Esophagus muscularis mucosa (tissue), 4 donors: Measurements from ENCODE around the gene XPO1.
"Not testable (repeated sequence)": the region's sequence is repeated elsewhere in the genome, so short reads cannot be mapped to it uniquely, and the experiment has no call there.

ENCODE experiments used
- EP300 ChIP-seq: sonication (generic); formaldehyde crosslinking; IDR thresholded peaks from one replicate; pipeline ENCODE4 v1.6.1; 2017; ENCODE audit warnings: antibody characterized with exemption
- POLR2A ChIP-seq: fragments of 450-650 bp; IDR thresholded peaks from one replicate; pipeline ENCODE4 v1.6.1; 2017; ENCODE audit warnings: antibody characterized with exemption, moderate library complexity, mild to moderate bottlenecking, low read depth
- POLR2AphosphoS5 ChIP-seq, 2 donors: sonication (generic); formaldehyde crosslinking; IDR thresholded peaks; one replicate each; pipeline ENCODE4 v1.6.1; 2017; ENCODE audit warnings: antibody characterized with exemption in 2 of 2
- TF ChIP-seq, protein P1 (sequence below), 3 experiments: fragments of 200-600 bp in 2 of 3; fragments of 450-650 bp in 1 of 3; sonication (generic) in 2 of 3; IDR thresholded peaks; one replicate each; pipeline ENCODE4 v1.5.1; 2017 to 2019; ENCODE audit warnings: antibody characterized with exemption in 3 of 3, mild to moderate bottlenecking in 2 of 3, moderate library complexity in 1 of 3

DNA sequence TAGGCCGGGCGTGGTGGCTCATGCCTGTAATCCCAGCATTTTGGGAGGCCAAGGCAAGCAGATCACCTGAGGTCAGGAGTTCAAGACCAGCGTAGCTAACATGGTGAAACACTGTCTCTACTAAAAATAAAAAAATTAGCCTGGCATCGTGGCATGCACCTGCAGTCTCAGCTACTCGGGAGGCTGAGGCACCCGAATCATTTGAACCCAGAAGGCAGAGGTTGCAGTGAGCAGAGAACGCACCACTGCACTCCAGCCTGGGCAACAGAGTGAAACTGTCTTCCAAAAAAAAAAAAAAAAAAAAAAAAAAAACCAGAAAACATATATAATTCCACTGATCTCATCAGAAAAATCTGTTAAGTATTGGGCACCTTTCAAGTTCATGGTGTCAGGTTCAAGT, 91.2 kb downstream of the XPO1 start:
- not testable (repeated sequence) for TF ChIP-seq POLR2A; POLR2AphosphoS5 (IDR thresholded peaks at IDR 0.05); EP300
- TF ChIP-seq, protein P1, sequence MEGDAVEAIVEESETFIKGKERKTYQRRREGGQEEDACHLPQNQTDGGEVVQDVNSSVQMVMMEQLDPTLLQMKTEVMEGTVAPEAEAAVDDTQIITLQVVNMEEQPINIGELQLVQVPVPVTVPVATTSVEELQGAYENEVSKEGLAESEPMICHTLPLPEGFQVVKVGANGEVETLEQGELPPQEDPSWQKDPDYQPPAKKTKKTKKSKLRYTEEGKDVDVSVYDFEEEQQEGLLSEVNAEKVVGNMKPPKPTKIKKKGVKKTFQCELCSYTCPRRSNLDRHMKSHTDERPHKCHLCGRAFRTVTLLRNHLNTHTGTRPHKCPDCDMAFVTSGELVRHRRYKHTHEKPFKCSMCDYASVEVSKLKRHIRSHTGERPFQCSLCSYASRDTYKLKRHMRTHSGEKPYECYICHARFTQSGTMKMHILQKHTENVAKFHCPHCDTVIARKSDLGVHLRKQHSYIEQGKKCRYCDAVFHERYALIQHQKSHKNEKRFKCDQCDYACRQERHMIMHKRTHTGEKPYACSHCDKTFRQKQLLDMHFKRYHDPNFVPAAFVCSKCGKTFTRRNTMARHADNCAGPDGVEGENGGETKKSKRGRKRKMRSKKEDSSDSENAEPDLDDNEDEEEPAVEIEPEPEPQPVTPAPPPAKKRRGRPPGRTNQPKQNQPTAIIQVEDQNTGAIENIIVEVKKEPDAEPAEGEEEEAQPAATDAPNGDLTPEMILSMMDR (IDR thresholded peaks at IDR 0.05), result not testable (repeated sequence)
